ENCODE data around the gene IL1RAPL2. TPM values are rescaled to one million over a fixed set of nuclear protein-coding genes. Genes with fewer than 3 reads are reported as not detected.

IL1RAPL2 gene
- total RNA-seq, 1 donor from 2014 or later = not detected

DNA sequence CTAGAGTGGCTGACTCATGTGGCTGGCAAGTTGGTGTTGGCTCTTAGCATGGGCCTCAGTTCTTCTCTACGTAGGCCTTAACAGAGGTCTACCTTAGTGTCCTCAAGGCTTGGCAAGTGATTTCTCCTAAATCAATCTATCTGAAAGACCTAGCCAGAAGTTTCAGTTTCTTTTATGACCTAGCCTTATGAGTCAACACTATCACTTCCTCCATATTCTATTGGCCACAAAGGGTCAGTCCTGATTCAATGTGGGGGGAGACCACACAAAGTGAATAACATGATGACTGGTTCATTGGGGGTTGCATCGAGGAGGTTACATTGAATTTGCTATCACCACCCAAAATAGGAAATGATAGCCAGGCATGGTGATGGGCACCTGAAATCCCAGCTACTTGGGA is 1250.5 kb downstream of the IL1RAPL2 start:
- no peak for DNase-seq (ENCODE audit: low spot score)
- H3K9ac ChIP-seq = no peak overlapping the region
- TF ChIP-seq EZH2phosphoT487 (IDR thresholded peaks at IDR 0.05) (no peak), EZH2 (IDR thresholded peaks at IDR 0.05) (no peak)
- TF ChIP-seq, protein P1, sequence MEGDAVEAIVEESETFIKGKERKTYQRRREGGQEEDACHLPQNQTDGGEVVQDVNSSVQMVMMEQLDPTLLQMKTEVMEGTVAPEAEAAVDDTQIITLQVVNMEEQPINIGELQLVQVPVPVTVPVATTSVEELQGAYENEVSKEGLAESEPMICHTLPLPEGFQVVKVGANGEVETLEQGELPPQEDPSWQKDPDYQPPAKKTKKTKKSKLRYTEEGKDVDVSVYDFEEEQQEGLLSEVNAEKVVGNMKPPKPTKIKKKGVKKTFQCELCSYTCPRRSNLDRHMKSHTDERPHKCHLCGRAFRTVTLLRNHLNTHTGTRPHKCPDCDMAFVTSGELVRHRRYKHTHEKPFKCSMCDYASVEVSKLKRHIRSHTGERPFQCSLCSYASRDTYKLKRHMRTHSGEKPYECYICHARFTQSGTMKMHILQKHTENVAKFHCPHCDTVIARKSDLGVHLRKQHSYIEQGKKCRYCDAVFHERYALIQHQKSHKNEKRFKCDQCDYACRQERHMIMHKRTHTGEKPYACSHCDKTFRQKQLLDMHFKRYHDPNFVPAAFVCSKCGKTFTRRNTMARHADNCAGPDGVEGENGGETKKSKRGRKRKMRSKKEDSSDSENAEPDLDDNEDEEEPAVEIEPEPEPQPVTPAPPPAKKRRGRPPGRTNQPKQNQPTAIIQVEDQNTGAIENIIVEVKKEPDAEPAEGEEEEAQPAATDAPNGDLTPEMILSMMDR (IDR thresholded peaks at IDR 0.05) = no peak
- H3K4me3 ChIP-seq = no peak overlapping the region
- Mint-ChIP-seq H3K36me3 (no peaks in the 10 kb centered on the region), H3K4me3 (no peak overlapping the region), H3K27ac (no peak overlapping the region), H3K27me3 (ENCODE audit: insufficient read depth, low read depth) (peaks cover 16% of the 10 kb centered on the region), H3K9me3 (no peaks in the 10 kb centered on the region), H3K4me1 (peaks cover 9% of the 10 kb centered on the region)
- H3K27ac ChIP-seq = no peak overlapping the region
- peaks cover 24% of the 10 kb centered on the region for H3K27me3 ChIP-seq
- no peaks in the 10 kb centered on the region for H4K20me1 ChIP-seq (ENCODE audit: low read depth)
- no peak overlapping the region for H3K4me2 ChIP-seq
- H3K36me3 ChIP-seq = no peaks in the 10 kb centered on the region
- peaks cover 3% of the 10 kb centered on the region for H3K9me3 ChIP-seq (ENCODE audit: low read depth)
- H3K79me2 ChIP-seq (ENCODE audit: low read depth) = no peaks in the 10 kb centered on the region
- H2AFZ ChIP-seq (replicated peaks) = no peak overlapping the region
- no peaks in the 10 kb centered on the region for H3K4me1 ChIP-seq
- H3F3A ChIP-seq (ENCODE audit: low read depth) = no peaks in the 10 kb centered on the region

Small RNAs within 50 kb of the gene (small RNA-seq; reads per million reads assigned to genes)
- gene RNU6-207P = not detected

Data from neural progenitor cell (in vitro differentiated cells).